GM12873 (cell line): ENCODE measurements around the gene SLC16A6.

Source experiments
- TF ChIP-seq, protein P1 (sequence below): IDR thresholded peaks from 2 replicates; pipeline ENCODE4 v1.5.1; 2012; ENCODE audit warnings: low read depth, mild to moderate bottlenecking, moderate library complexity, low read length, control low read depth; ENCODE audit not compliant: insufficient read depth; ENCODE audit errors: missing control alignments

The SLC16A6 gene, protein sequence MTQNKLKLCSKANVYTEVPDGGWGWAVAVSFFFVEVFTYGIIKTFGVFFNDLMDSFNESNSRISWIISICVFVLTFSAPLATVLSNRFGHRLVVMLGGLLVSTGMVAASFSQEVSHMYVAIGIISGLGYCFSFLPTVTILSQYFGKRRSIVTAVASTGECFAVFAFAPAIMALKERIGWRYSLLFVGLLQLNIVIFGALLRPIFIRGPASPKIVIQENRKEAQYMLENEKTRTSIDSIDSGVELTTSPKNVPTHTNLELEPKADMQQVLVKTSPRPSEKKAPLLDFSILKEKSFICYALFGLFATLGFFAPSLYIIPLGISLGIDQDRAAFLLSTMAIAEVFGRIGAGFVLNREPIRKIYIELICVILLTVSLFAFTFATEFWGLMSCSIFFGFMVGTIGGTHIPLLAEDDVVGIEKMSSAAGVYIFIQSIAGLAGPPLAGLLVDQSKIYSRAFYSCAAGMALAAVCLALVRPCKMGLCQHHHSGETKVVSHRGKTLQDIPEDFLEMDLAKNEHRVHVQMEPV

DNA sequence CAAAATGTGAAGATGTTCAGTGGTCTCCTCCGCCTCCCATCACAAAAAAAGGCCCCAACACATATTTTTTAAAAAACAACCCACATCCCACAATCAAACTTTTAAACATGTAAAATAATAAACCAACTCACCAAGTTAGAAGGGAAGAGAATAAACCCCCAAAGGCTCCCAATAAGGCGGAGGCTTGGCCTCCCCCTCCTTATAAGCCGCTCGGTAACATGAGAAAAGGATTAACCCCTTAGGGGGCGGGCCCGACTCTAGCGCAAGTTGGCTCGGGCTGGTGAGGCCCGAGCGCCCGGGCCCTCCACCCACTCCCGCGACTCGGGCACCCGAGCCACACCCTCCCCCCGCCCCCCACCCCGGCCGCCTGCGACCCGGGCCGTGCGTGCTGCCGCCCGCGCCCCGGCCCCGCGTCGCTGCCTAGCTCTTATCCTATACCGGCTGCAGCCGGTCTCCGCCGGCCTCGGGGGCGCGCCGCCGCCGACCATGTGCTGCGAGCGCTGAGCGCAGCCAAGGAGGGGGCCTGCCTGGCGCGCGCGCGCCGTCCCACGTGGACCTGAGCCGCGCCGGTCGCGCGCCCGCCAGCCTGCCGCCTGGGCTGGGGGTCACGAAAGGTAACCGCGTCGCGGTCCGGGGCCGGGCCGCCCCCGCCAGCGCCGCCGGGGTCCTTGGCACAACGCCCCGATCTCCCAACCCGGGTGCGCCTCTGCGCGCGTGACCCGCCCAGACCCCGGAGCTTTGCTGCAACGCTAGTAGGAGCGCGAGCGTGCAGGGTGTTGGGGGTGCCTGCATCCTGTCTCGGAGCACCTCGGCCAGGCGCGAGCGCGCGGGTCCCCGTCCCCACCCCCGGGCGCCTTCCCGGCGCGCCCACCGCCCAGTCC lies at the start of gene SLC16A6, which contains the start of gene ARSG:
Gene SLC16A6 (minus strand): TSS at position 173 of the 881 bp plus-strand sequence. CDS start 12,807 bp downstream, outside the sequence.
Gene ARSG (plus strand): TSS at position 541 of the 881 bp plus-strand sequence. CDS start 15,999 bp downstream, outside the sequence.
- TF ChIP-seq, protein P1, sequence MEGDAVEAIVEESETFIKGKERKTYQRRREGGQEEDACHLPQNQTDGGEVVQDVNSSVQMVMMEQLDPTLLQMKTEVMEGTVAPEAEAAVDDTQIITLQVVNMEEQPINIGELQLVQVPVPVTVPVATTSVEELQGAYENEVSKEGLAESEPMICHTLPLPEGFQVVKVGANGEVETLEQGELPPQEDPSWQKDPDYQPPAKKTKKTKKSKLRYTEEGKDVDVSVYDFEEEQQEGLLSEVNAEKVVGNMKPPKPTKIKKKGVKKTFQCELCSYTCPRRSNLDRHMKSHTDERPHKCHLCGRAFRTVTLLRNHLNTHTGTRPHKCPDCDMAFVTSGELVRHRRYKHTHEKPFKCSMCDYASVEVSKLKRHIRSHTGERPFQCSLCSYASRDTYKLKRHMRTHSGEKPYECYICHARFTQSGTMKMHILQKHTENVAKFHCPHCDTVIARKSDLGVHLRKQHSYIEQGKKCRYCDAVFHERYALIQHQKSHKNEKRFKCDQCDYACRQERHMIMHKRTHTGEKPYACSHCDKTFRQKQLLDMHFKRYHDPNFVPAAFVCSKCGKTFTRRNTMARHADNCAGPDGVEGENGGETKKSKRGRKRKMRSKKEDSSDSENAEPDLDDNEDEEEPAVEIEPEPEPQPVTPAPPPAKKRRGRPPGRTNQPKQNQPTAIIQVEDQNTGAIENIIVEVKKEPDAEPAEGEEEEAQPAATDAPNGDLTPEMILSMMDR = no peak

DNA sequence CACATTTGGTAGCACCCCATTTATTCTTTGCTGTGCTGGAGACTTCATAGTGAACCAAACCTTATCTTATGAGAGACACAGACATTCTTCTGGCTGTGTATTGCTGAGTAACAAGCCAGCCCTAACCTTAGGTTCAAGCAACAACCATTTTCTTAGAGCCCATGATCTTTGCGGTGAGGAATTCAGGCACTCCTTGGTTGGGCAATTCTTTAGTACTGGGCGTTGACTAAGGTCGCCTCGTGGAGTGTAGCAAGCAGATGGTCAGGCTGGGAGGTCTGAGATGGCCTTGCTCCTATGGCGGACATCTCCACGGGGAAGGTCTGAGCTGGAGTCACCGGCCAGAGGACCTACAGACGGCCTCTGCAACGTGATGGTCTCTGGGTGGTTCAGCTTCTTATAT lies 43.5 kb upstream of the SLC16A6 start:
- TF ChIP-seq, protein P1 = no peak

DNA sequence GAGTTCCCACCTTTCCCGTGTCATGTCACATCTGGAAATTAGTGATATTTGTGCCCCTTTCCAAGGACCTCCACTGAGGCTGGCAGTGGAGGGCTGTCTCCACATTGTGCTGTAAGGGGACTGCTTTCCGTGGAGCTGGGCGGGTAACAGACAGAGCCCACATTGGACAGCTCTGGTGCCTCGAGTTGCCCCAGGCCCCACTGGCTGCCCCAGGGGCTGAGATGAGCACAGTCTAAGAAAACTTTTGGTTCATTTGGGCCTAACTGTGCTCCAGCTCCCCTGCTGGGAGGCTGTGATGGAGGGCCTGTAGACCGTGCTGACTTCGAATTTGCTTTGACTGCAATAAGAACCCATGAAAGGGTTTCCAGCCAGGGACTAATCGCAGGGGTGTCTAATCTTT lies 38.4 kb upstream of the SLC16A6 start:
- TF ChIP-seq, protein P1 = no peak

DNA sequence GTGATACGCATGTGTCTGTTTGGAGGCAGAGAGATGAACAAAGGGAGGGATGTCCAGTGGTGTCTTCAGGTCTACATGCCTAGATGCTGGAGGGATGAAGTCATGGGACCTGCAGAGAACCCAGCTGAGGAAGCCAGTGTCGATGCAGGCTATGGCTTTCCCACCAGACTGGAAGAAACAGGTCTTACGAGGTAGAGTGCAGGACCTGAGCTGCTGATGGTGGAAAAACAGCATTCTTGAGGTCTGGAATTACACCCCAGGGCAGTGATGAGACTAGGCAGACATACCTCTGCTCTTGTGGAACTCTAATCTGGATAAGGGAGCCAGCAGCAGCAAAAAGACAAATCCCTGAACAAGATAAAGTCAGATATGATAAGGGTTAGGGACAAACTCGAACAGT lies 37.7 kb upstream of the SLC16A6 start:
- TF ChIP-seq, protein P1 = no peak

DNA sequence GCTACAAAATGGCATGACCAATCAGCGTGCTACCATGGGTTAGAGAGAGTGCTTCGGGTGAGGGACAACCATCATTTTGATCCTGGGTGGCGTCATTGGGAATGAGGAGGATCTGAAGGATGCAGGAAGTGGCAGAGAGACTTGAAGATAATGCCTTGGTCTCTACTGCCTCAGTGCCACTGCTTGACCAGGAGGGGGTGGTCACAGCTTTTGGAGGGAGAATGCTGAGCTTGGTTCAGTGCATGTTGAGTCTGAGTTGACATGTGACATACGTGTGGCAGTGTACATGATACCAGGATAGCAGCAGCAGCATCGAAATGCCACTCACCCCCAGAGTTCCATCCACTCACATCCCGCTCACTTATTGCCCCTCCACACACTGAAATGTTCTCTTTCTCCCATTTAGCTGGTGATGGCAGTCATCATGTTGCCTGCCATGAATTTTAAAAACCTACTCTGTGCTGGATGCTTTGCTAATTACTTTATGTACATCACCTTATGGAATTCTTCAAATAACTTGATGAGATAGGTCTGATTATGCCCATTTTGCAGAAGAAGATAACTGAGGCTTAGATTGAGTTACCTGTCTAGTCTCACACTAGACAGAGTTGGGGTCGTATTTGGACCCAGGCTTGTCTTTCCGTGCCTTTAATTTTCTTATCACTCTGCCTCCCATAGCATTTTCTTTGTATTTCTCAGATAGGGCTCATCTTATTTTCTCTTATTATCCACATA lies 37.1 kb upstream of the SLC16A6 start:
- TF ChIP-seq, protein P1 = peak; percentile 39

DNA sequence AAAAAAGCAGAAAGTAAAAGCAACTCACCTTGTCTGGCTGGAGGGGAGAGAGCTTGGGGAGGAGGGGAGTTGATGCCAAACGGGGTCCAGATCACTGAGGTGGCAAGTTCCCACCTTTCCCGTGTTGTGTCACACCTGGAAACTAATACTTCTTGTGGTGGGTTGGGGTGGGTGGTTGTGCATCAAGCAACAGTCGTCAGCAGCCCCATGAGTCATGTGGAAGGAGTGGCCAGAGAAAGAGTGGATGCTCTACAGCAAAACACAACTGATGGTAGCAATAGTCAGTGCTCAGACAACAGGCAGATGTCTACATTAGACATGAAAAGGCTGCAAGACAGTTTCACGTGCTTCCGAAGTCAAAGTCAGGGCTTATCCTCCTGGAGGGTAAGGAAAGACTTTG lies 35.8 kb upstream of the SLC16A6 start:
- TF ChIP-seq, protein P1 = no peak
